Osteoblast (primary cell): ENCODE data around the gene TMCC2. TPM values are rescaled to one million over a fixed set of nuclear protein-coding genes. Genes with fewer than 3 reads are reported as not detected.

Experiments
- DNase-seq: peaks from one replicate; pipeline ENCODE4 v3.0.0; 2011; ENCODE audit warnings: low spot score, mixed read lengths; ENCODE audit not compliant: insufficient read length; ENCODE audit errors: missing footprints
- H2AFZ ChIP-seq: 2 replicates; pipeline ENCODE4 v1.6.0; 2011; ENCODE audit warnings: mild to moderate bottlenecking, low read length
- H3K27ac ChIP-seq: 2 replicates; pipeline ENCODE4 v1.5.1; 2011; ENCODE audit warnings: mild to moderate bottlenecking, low read depth, low read length, moderate library complexity
- H3K27me3 ChIP-seq: 2 replicates; pipeline ENCODE4 v1.6.0; 2012; ENCODE audit warnings: mild to moderate bottlenecking, control low read depth, inconsistent platforms, low read length, moderate library complexity; ENCODE audit not compliant: insufficient read depth
- H3K36me3 ChIP-seq: 2 replicates; pipeline ENCODE4 v1.5.1; 2011; ENCODE audit warnings: mild to moderate bottlenecking, low read length, control low read depth, moderate library complexity; ENCODE audit not compliant: insufficient read depth
- H3K4me1 ChIP-seq: 2 replicates; pipeline ENCODE4 v1.5.1; 2011; ENCODE audit warnings: mild to moderate bottlenecking, low read length, control low read depth, moderate library complexity; ENCODE audit not compliant: insufficient read depth
- H3K4me2 ChIP-seq: 2 replicates; pipeline ENCODE4 v1.6.0; 2011; ENCODE audit warnings: mild to moderate bottlenecking, low read length; ENCODE audit not compliant: insufficient read depth
- H3K4me3 ChIP-seq: fragments of 200-600 bp; sonication (generic); 3 replicates; pipeline ENCODE4 v1.5.1; 2012; ENCODE audit warnings: mild to moderate bottlenecking, low read length, inconsistent platforms; ENCODE audit not compliant: insufficient read depth
- H3K79me2 ChIP-seq: 2 replicates; pipeline ENCODE4 v1.6.0; 2012; ENCODE audit warnings: mild to moderate bottlenecking, low read length, control low read depth, inconsistent platforms; ENCODE audit not compliant: insufficient read depth
- H3K9me3 ChIP-seq: 2 replicates; pipeline ENCODE4 v1.5.1; 2011; ENCODE audit warnings: low read depth, low read length, control low read depth
- H4K20me1 ChIP-seq: 2 replicates; pipeline ENCODE4 v1.6.0; 2012; ENCODE audit warnings: mild to moderate bottlenecking, low read length, control low read depth; ENCODE audit not compliant: insufficient read depth
- CTCF ChIP-seq: IDR thresholded peaks from 2 replicates; pipeline ENCODE4 v1.5.1; 2011; ENCODE audit warnings: mild to moderate bottlenecking, low read depth, low read length, moderate library complexity; ENCODE audit errors: extremely low read depth
- total RNA-seq: library from RNA; depleted of rRNA; stranded (reverse); fragments of >200 nt; gene quantifications from 2 replicates; pipeline ENCODE4 v1.2.3, GENCODE V29; 2012

The TMCC2 gene
- total RNA-seq, 1 donor, result 1.8 TPM

GRCh38 chr1:205236526-205236925, 8.8 kb downstream of the TMCC2 start:
- Histone ChIP-seq H3K4me1 (no peaks in the 10 kb centered on the region), H3K36me3 (no peaks in the 10 kb centered on the region), H4K20me1 (no peaks in the 10 kb centered on the region), H3K4me3 (no peak overlapping the region), H2AFZ (no peak overlapping the region), H3K79me2 (no peaks in the 10 kb centered on the region), H3K27ac (no peak overlapping the region), H3K4me2 (no peak overlapping the region), H3K27me3 (no peaks in the 10 kb centered on the region), H3K9me3 (no peaks in the 10 kb centered on the region)
- no peak for TF ChIP-seq CTCF
- DNase-seq, result peak; percentile 17

- H3K9me3 ChIP-seq, result no peaks in the 10 kb centered on the region
- no peaks in the 10 kb centered on the region for H4K20me1 ChIP-seq
- no peaks in the 10 kb centered on the region for H3K36me3 ChIP-seq
- DNase-seq, result no peak
- H3K79me2 ChIP-seq, result no peaks in the 10 kb centered on the region
- no peak for TF ChIP-seq CTCF
- H3K27me3 ChIP-seq, result no peaks in the 10 kb centered on the region
- H3K4me1 ChIP-seq, result no peaks in the 10 kb centered on the region
- H2AFZ ChIP-seq, result no peak overlapping the region
- no peak overlapping the region for H3K4me2 ChIP-seq
- no peak overlapping the region for H3K27ac ChIP-seq
- no peak overlapping the region for H3K4me3 ChIP-seq
These were observed 9.3 kb downstream of the TMCC2 start for GRCh38 chr1:205236951-205237475.

- Histone ChIP-seq H3K27ac (no peak overlapping the region), H2AFZ (no peak overlapping the region), H3K79me2 (no peaks in the 10 kb centered on the region), H3K4me2 (no peak overlapping the region), H3K27me3 (no peaks in the 10 kb centered on the region), H3K9me3 (no peaks in the 10 kb centered on the region), H3K4me3 (no peak overlapping the region), H3K36me3 (no peaks in the 10 kb centered on the region), H3K4me1 (no peaks in the 10 kb centered on the region), H4K20me1 (no peaks in the 10 kb centered on the region)
- DNase-seq, result peak; percentile 14
- TF ChIP-seq CTCF, result no peak
These were observed 10.1 kb downstream of the TMCC2 start for GRCh38 chr1:205237526-205238484.

GRCh38 chr1:205239078-205239477, 11.3 kb downstream of the TMCC2 start:
- DNase-seq, result peak; percentile 50
- no peak overlapping the region for H3K4me2 ChIP-seq
- no peaks in the 10 kb centered on the region for H3K9me3 ChIP-seq
- H3K4me1 ChIP-seq, result no peaks in the 10 kb centered on the region
- H3K27me3 ChIP-seq, result no peaks in the 10 kb centered on the region
- no peak overlapping the region for H2AFZ ChIP-seq
- no peak overlapping the region for H3K27ac ChIP-seq
- no peak for TF ChIP-seq CTCF
- no peaks in the 10 kb centered on the region for H4K20me1 ChIP-seq
- no peaks in the 10 kb centered on the region for H3K36me3 ChIP-seq
- no peaks in the 10 kb centered on the region for H3K79me2 ChIP-seq
- no peak overlapping the region for H3K4me3 ChIP-seq
